ENCODE results near the gene NOSIP.

Gene NOSIP

DNA sequence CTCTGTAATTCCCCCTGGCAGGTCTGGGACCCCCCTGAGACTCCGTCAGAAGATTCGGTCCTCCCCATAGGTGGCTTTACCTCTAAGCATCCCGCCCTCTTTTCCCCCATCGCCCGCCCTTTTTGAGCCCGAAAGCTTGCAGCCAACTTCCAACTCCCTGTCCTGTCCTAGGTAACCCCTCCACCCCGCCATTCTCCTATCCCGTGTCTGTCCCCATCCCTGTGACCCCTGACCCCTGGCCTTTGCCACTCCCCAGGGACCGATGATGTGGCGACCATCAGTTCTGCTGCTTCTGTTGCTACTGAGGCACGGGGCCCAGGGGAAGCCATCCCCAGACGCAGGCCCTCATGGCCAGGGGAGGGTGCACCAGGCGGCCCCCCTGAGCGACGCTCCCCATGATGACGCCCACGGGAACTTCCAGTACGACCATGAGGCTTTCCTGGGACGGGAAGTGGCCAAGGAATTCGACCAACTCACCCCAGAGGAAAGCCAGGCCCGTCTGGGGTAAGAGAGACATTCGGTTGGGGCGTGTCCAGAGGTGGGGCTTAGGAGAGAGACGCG, 52.1 kb downstream of the NOSIP start:
- Histone ChIP-seq H3K9ac (ENCODE audit: low read depth, low read length) (no peak overlapping the region), H3K4me1 (ENCODE audit: control insufficient read depth, insufficient read depth, low read length) (no peaks in the 10 kb centered on the region), H3K27me3 (ENCODE audit: control insufficient read depth, insufficient read depth, low read length) (no peaks in the 10 kb centered on the region), H3K9me3 (ENCODE audit: control insufficient read depth, insufficient read depth, low read length) (no peaks in the 10 kb centered on the region), H3K4me3 (ENCODE audit: low read depth, low read length) (peak overlapping the region; percentile 54; the same call in 1 of the 2 replicates), H3K27ac (ENCODE audit: low read depth, low read length) (no peak overlapping the region), H3K36me3 (ENCODE audit: control insufficient read depth, insufficient read depth, low read length) (peaks cover 16% of the 10 kb centered on the region; the same call in 1 of the 2 replicates)

GRCh38 chr19:49524812-49525455, 55.4 kb downstream of the NOSIP start:
- Histone ChIP-seq H3K36me3 (ENCODE audit: control insufficient read depth, insufficient read depth, low read length) (peaks cover 26% of the 10 kb centered on the region), H3K27ac (ENCODE audit: low read depth, low read length) (no peak overlapping the region), H3K9me3 (ENCODE audit: control insufficient read depth, insufficient read depth, low read length) (no peaks in the 10 kb centered on the region), H3K27me3 (ENCODE audit: control insufficient read depth, insufficient read depth, low read length) (no peaks in the 10 kb centered on the region), H3K4me1 (ENCODE audit: control insufficient read depth, insufficient read depth, low read length) (no peaks in the 10 kb centered on the region), H3K4me3 (ENCODE audit: low read depth, low read length) (no peak overlapping the region), H3K9ac (ENCODE audit: low read depth, low read length) (no peak overlapping the region)

DNA sequence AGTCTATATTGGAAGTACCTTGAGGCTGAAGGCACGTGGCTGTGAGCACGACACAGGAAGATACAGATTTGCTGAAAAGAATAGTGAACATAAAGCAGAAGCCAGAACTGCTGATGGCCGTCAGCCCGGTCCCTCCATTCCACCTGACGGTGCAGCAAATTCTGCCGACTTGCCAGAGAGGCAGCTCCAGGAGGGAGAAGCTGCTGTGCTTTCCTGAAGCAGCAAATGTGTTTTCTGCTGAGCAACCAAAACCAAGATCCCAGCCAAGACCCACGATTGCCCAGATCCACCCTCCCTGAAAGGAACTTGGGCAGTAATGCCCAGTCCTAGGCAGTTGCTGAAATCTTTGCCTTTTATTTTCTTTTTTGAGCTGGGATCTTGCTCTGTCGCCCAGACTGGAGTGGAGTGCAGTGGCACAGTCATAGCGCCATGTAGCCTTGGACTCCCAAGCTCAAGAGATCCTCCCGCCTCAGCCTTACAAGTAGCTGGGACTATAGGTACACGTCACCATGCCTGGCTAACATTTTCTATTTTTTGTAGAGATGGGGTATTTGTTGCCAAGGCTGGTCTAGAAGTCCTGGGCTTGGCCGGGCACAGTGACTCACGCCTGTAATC, 59.5 kb downstream of the NOSIP start:
- H3K27ac ChIP-seq (ENCODE audit: low read depth, low read length) = no peak overlapping the region
- H3K4me3 ChIP-seq (ENCODE audit: low read depth, low read length) = no peak overlapping the region
- H3K36me3 ChIP-seq (ENCODE audit: control insufficient read depth, insufficient read depth, low read length) = peaks cover 32% of the 10 kb centered on the region
- H3K27me3 ChIP-seq (ENCODE audit: control insufficient read depth, insufficient read depth, low read length) = no peaks in the 10 kb centered on the region
- no peak overlapping the region for H3K9ac ChIP-seq (ENCODE audit: low read depth, low read length)
- H3K9me3 ChIP-seq (ENCODE audit: control insufficient read depth, insufficient read depth, low read length) = no peaks in the 10 kb centered on the region
- no peaks in the 10 kb centered on the region for H3K4me1 ChIP-seq (ENCODE audit: control insufficient read depth, insufficient read depth, low read length)

DNA sequence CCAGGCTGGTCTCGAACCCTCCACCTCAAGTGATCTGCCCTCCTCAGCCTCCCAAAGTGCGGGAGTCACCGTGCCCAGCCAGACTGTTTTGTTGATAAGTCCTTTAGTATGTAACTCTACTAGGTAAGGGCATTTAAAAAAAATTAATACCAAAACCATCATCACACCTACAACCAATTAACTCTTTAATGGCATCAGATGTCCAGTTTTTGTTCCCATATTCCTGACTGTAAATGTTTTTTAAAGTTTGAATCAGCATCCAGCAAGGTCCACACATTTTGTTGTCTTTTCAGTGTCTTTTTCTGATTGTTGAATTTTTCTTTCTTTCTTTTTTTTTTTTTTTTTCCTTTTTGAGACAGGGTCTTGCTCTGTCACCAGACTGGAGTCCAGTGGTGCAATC, 62.3 kb downstream of the NOSIP start:
- H3K27ac ChIP-seq (ENCODE audit: low read depth, low read length) = no peak overlapping the region
- H3K4me3 ChIP-seq (ENCODE audit: low read depth, low read length) = no peak overlapping the region
- no peak overlapping the region for H3K9ac ChIP-seq (ENCODE audit: low read depth, low read length)
- peaks cover 7% of the 10 kb centered on the region; the same call in 1 of the 2 replicates for H3K4me1 ChIP-seq (ENCODE audit: control insufficient read depth, insufficient read depth, low read length)
- peaks cover 29% of the 10 kb centered on the region for H3K36me3 ChIP-seq (ENCODE audit: control insufficient read depth, insufficient read depth, low read length)
- H3K9me3 ChIP-seq (ENCODE audit: control insufficient read depth, insufficient read depth, low read length) = no peaks in the 10 kb centered on the region
- no peaks in the 10 kb centered on the region for H3K27me3 ChIP-seq (ENCODE audit: control insufficient read depth, insufficient read depth, low read length)

- no peak overlapping the region for H3K4me3 ChIP-seq (ENCODE audit: low read depth, low read length)
- H3K27ac ChIP-seq (ENCODE audit: low read depth, low read length) = no peak overlapping the region
- H3K9ac ChIP-seq (ENCODE audit: low read depth, low read length) = no peak overlapping the region
- H3K27me3 ChIP-seq (ENCODE audit: control insufficient read depth, insufficient read depth, low read length) = no peaks in the 10 kb centered on the region
- no peaks in the 10 kb centered on the region for H3K9me3 ChIP-seq (ENCODE audit: control insufficient read depth, insufficient read depth, low read length)
- peaks cover 16% of the 10 kb centered on the region for H3K4me1 ChIP-seq (ENCODE audit: control insufficient read depth, insufficient read depth, low read length)
- peaks cover 22% of the 10 kb centered on the region for H3K36me3 ChIP-seq (ENCODE audit: control insufficient read depth, insufficient read depth, low read length)
Observed at GRCh38 chr19:49515767-49516166, 64.6 kb downstream of the NOSIP start.

DNA sequence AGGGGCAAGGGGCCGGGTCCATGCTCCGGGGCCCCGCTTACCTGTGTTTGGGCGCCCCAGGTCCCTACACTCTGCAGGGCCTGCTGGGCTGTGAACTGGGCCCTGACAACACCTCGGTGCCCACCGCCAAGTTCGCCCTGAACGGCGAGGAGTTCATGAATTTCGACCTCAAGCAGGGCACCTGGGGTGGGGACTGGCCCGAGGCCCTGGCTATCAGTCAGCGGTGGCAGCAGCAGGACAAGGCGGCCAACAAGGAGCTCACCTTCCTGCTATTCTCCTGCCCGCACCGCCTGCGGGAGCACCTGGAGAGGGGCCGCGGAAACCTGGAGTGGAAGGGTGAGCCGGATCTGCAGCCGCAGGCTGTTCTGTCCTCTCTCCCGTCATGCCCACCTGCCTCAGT, 66.2 kb downstream of the NOSIP start:
- peaks cover 16% of the 10 kb centered on the region for H3K4me1 ChIP-seq (ENCODE audit: control insufficient read depth, insufficient read depth, low read length)
- no peaks in the 10 kb centered on the region for H3K27me3 ChIP-seq (ENCODE audit: control insufficient read depth, insufficient read depth, low read length)
- H3K9ac ChIP-seq (ENCODE audit: low read depth, low read length) = no peak overlapping the region
- H3K27ac ChIP-seq (ENCODE audit: low read depth, low read length) = no peak overlapping the region
- H3K4me3 ChIP-seq (ENCODE audit: low read depth, low read length) = peak overlapping the region; percentile 83
- peaks cover 16% of the 10 kb centered on the region for H3K36me3 ChIP-seq (ENCODE audit: control insufficient read depth, insufficient read depth, low read length)
- no peaks in the 10 kb centered on the region for H3K9me3 ChIP-seq (ENCODE audit: control insufficient read depth, insufficient read depth, low read length)

DNA sequence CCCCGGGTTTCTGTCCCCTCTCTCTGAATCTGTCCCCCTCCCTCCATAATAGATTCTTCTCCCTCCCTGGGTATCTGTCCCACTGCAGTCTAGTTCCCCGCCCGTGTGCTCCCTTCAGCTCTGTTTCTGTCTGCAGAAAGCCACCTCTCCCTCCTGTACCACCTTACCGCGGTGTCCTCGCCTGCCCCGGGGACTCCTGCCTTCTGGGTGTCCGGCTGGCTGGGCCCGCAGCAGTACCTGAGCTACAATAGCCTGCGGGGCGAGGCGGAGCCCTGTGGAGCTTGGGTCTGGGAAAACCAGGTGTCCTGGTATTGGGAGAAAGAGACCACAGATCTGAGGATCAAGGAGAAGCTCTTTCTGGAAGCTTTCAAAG, 66.6 kb downstream of the NOSIP start:
- H3K9me3 ChIP-seq (ENCODE audit: control insufficient read depth, insufficient read depth, low read length) = no peaks in the 10 kb centered on the region
- H3K4me1 ChIP-seq (ENCODE audit: control insufficient read depth, insufficient read depth, low read length) = peaks cover 16% of the 10 kb centered on the region
- no peak overlapping the region for H3K9ac ChIP-seq (ENCODE audit: low read depth, low read length)
- no peaks in the 10 kb centered on the region for H3K27me3 ChIP-seq (ENCODE audit: control insufficient read depth, insufficient read depth, low read length)
- H3K36me3 ChIP-seq (ENCODE audit: control insufficient read depth, insufficient read depth, low read length) = peaks cover 16% of the 10 kb centered on the region
- peak overlapping the region; percentile 81 for H3K27ac ChIP-seq (ENCODE audit: low read depth, low read length)
- H3K4me3 ChIP-seq (ENCODE audit: low read depth, low read length) = peak overlapping the region; percentile 83

DNA sequence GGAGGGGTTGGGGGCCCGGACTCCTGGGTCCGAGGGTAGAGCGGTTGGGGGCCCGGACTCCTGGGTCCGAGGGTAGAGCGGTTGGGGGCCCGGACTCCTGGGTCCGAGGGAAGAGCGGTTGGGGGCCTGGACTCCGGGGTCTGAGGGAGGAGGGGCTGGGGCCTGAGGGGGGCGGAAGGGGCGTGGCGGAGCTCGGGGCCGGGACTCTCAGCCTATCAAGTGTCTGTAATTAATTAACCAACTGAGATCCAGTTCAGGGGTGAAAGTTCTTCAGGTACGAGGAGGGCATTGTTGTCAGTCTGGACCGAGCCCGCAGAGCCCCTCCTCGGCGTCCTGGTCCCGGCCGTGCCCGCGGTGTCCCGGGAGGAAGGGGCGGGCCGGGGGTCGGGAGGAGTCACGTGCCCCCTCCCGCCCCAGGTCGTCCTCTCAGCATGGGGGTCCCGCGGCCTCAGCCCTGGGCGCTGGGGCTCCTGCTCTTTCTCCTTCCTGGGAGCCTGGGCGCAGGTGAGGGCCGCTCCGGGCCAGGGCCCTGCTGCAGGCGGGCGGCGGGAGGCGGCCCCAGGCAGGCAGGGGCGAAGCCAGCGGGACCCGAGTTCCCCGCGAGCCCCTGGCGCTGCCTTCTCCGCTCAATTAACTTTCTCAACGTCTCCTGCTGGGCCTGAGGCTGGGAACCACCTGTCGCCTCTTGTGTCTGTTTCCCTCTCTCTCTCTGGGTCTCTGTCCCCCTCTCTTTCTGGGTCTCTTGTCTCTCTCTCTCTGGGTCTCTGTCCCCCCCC, 67.2 kb downstream of the NOSIP start:
- Histone ChIP-seq H3K27ac (ENCODE audit: low read depth, low read length) (peak overlapping the region; percentile 81), H3K9me3 (ENCODE audit: control insufficient read depth, insufficient read depth, low read length) (no peaks in the 10 kb centered on the region), H3K4me1 (ENCODE audit: control insufficient read depth, insufficient read depth, low read length) (peaks cover 16% of the 10 kb centered on the region), H3K27me3 (ENCODE audit: control insufficient read depth, insufficient read depth, low read length) (no peaks in the 10 kb centered on the region), H3K36me3 (ENCODE audit: control insufficient read depth, insufficient read depth, low read length) (peaks cover 16% of the 10 kb centered on the region), H3K4me3 (ENCODE audit: low read depth, low read length) (peak overlapping the region; percentile 83), H3K9ac (ENCODE audit: low read depth, low read length) (peak overlapping the region; percentile 58; the same call in 1 of the 2 replicates)

- no peak overlapping the region for H3K4me3 ChIP-seq (ENCODE audit: low read depth, low read length)
- H3K9me3 ChIP-seq (ENCODE audit: control insufficient read depth, insufficient read depth, low read length) = no peaks in the 10 kb centered on the region
- H3K27ac ChIP-seq (ENCODE audit: low read depth, low read length) = no peak overlapping the region
- peaks cover 12% of the 10 kb centered on the region for H3K4me1 ChIP-seq (ENCODE audit: control insufficient read depth, insufficient read depth, low read length)
- H3K36me3 ChIP-seq (ENCODE audit: control insufficient read depth, insufficient read depth, low read length) = no peaks in the 10 kb centered on the region
- no peak overlapping the region for H3K9ac ChIP-seq (ENCODE audit: low read depth, low read length)
- no peaks in the 10 kb centered on the region for H3K27me3 ChIP-seq (ENCODE audit: control insufficient read depth, insufficient read depth, low read length)
Observed at GRCh38 chr19:49507803-49508494, 72.4 kb downstream of the NOSIP start.

GRCh38 chr19:49506575-49507105, 73.7 kb downstream of the NOSIP start:
- H3K9me3 ChIP-seq (ENCODE audit: control insufficient read depth, insufficient read depth, low read length) = no peaks in the 10 kb centered on the region
- H3K27ac ChIP-seq (ENCODE audit: low read depth, low read length) = no peak overlapping the region
- peaks cover 7% of the 10 kb centered on the region; the same call in 1 of the 2 replicates for H3K4me1 ChIP-seq (ENCODE audit: control insufficient read depth, insufficient read depth, low read length)
- no peaks in the 10 kb centered on the region for H3K36me3 ChIP-seq (ENCODE audit: control insufficient read depth, insufficient read depth, low read length)
- H3K9ac ChIP-seq (ENCODE audit: low read depth, low read length) = no peak overlapping the region
- no peak overlapping the region; the same call in 1 of the 2 replicates for H3K4me3 ChIP-seq (ENCODE audit: low read depth, low read length)
- no peaks in the 10 kb centered on the region for H3K27me3 ChIP-seq (ENCODE audit: control insufficient read depth, insufficient read depth, low read length)
